NCI-H748 (cell line): ENCODE data around the gene HELQ.

Experiments used
- DNase-seq: peaks from one replicate; lab custom pipeline; 2025; ENCODE audit not compliant: unreplicated experiment; lab: John Stamatoyannopoulos, UW

HELQ gene

DNA sequence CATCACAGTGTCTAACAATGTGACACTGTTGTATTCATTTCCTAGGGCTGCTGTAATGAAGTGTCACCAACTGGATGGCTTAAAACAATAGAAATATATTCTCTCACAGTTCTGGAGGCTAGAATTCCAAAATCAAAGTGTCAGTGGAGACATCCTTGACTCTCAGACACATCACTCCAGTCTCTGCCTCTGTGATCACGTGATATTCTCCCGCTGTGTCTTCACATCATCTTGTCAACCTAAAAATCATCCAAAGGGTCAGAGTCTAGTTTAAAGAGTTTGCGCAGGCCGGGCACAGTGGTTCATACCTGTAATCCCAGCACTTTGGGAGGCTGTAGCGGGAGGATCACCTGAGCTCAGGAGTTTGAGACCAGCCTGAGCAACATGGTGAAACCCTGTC, 84.4 kb downstream of the HELQ start:
- DNase-seq, result no peak

DNA sequence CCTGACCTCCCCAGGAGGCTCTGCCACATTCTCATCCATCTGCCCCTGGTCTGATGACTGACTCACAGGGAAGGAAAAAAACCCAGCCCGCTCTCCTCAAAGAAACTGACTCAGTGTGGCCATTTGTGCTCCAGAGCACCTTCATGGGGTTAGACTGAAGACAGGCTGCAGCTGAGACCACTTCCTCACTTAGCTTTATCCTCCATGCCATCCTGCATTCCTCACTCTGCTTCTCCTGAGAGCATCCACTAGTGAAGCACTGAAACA, 85.0 kb downstream of the HELQ start:
- DNase-seq, result no peak

DNA sequence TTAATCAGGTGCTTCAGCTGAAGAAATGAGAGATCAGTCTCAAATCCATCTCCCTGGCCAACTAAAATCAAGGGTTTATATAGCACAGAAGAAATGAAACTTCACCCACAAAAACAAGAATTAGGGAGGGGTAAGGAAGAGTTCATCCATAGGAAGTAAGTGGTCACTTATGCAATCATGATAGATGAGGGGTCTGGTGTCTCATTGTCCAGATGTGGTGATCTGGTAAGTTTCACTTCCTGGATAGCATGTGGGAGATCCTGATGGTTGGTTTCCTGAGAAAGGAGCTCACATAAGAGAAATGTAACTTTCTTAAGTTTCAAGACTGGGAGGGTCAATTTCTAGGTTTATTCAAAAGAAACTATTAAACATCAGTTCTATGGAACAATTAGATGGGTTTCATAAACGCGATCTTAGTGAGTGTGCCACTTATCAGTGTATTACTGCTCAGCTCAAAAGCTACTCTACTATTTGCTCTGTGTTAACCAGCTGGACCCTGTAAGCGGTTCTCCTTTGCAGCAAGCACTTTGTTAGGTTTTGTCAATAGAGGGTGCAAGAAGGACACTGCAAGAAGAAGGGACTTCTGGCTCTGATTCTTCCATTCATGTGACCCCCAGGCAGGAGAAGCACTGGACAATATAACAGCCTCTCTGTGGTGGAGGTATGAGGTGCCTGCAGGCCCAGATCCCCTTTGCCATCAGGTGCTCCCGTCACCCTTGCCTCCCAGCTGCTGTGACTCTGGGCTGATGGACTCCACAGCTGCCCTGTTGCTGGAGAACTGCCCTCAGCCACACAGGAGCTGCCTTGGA, 85.6 kb downstream of the HELQ start:
- DNase-seq, result no peak

DNA sequence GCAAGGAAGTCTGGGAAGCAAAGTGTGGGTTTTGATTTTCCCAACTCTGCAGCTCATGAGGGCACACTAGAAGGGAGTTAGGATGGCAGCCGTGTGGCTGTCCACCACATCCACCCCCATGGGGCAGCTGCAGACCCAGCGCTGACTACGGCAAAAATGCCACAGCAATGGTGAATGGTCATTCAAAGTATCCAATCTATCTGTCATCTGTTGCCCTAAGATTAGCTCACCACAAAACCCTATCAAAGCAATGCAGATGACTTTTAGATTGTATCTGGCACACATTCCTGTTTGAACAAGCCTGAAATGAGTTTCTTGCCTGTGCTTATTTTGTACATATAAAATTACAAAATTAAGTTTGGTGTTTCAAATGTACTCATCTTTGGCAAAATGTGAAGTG, 91.3 kb downstream of the HELQ start:
- no peak for DNase-seq

DNA sequence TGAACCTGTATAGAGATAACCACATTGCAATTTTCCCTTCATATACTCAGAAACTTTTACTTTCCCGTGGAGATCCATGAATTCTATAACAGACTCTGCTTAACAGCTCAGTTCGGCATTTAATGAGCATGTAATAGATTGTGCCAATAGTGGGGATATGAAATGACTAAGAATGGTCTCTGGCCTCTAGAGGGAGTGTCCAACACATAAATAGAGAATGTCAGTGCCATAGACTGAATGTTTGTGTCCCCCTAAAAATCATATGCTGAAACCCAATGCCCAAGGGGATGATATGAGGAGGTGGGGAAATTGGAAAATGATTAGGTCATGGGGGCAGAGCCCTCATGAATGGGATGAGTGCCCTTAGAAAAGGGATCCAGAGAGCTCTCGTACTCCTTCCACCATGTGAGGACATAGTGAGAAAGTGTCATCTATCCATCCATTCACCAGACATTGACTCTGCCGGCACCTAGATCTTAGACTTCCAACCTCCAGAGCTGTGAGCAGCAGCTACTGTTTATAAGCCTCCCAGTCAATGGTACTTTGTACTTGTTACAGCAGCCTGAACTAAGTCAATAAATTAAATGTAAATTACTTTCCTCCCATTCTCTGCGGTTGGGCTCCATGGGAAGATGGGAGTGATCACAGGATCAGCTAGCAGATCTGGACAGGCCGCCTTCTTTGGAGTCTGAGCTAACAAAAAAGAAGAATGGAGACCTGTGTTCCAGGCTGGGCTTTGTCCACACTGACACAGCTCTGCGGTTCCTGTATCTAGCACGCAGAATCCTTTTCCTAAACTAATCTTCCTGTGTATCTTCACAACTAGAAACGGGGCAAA, 92.9 kb downstream of the HELQ start:
- DNase-seq, result peak; percentile 65

DNA sequence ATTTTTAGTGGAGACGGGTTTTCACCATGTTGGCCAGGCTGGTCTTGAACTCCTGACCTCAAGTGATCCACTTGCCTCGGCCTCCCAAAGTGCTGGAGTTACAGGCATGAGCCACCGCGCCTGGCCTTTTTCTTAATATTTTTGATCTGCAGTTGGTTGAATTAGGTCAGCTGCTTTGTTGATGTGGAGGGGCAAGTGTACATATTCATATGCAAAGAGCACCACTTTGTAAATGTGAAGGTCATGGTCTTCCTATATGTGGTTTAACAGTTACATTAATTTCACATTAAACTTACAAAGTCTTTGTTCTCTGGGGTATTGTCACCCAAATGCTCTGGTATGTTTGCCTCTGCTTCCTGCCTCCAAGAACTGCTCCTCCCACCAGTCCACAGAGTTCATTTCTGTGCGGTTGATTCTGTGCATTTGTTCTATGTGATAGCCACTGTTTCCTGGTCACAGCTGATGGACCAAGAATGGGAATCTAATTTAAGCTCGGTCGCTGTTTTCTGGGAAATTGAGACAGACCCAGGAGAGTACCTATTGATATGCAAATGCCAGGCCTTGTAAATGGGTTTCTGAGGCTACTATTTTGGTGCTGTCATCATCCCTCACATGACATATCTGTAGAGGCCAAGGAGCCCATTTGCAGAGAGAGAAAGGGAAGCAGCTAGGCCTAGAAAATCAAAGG, 94.1 kb downstream of the HELQ start:
- DNase-seq, result no peak

DNA sequence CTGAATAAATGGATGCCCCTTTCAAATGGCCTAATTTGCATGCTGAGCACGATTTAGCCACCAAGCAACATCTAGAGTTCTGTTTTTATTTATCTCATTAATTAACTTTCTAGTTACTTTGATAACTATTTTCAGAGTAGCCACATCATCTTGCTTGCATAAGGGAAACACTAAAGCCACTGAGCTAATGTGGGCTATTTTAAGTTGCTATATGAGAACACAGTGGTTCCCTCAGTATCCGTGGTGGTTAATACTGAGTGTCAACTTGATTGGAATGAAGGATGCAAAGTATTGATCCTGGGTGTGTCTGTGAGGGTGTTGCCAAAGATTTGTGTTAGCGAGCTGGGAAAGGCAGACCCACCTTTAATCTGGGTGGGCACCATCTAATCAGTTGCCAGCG, 95.6 kb downstream of the HELQ start:
- no peak for DNase-seq

DNA sequence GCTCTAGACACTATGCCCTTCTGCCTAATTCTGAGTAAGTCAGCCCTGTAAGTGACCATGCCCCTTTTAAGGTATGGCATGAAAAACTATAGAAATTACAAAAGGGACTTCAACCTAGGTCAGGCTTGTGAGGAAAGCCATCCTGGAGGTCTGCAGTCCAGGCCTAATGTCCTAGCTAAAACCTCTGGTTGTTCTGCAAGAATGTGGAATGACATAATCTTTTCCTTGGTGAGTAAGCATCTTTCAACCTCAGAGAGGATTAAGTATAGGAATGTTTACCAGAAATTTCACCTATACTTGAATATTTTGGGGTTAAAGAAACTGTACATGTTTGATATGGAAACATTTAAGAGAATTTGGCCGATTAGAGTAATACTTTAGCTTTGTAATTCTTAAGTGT, 97.2 kb downstream of the HELQ start:
- DNase-seq, result no peak
